HepG2 (cell line): ENCODE measurements around the gene MTA3. TPM values are rescaled to one million over a fixed set of nuclear protein-coding genes. Genes with fewer than 3 reads are reported as not detected.

ENCODE experiments used
- ATAC-seq: fragments of 200-7000 bp; cut with Tn5 transposase; 3 replicates; pipeline ENCODE4 v1.9.1; 2020; ENCODE audit warnings: mild to moderate bottlenecking, moderate library complexity
- BruUV-seq: library from RNA; stranded (reverse); fragments of 400-500 nt; replicated peaks from 2 replicates; lab custom pipeline; 2021; lab: Mats Ljungman, UMichigan
- CTCF ChIA-PET: fragments of 300-600 bp; formaldehyde crosslinking; extraction: SDS; loops from one replicate; lab custom pipeline; 2021; ENCODE audit warnings: low total read pairs, inconsistent platforms, low intra/inter-chr PET ratio; lab: Yijun Ruan, JAX
- POLR2A ChIA-PET: fragments of 350-600 bp; sonication (Branson Sonifier 250); formaldehyde crosslinking; loops from one replicate; lab custom pipeline; 2020; ENCODE audit warnings: antibody characterized with exemption, inconsistent platforms; lab: Yijun Ruan, JAX
- DNase-seq: peaks from one replicate; pipeline ENCODE4 v3.0.0-alpha.2; 2015; ENCODE audit warnings: low spot score
- FAIRE-seq: peaks from 3 replicates; lab custom pipeline; 2011; peaks lifted over from hg19 to GRCh38; lab: Jason Lieb, UNC
- H2AFZ ChIP-seq: one replicate; pipeline ENCODE4 v1.6.1; 2011; ENCODE audit warnings: low read length, inconsistent platforms
- H3K27ac ChIP-seq: fragments of 300-600 bp; 3 replicates; pipeline ENCODE4 v1.8.0; 2011; ENCODE audit warnings: mixed run types, mild to moderate bottlenecking, mixed read lengths, low read length, inconsistent platforms; ENCODE audit not compliant: insufficient read depth; ENCODE audit errors: extremely low read length
- H3K27me3 ChIP-seq, 2 experiments: fragments of 200-600 bp in 1 of 2; 2 replicates in 1 of 2; 3 replicates in 1 of 2; pipeline versions ENCODE4 v1.6.0 to v1.8.0; 2011; ENCODE audit warnings: low read length in 2 of 2, mild to moderate bottlenecking in 2 of 2, moderate library complexity in 2 of 2, inconsistent platforms in 1 of 2; ENCODE audit not compliant: insufficient read depth in 2 of 2, control insufficient read depth in 1 of 2
- H3K36me3 ChIP-seq, 2 experiments: fragments of 200-600 bp in 1 of 2; replicated peaks in 1 of 2; 2 replicates in 1 of 2; 3 replicates in 1 of 2; pipeline versions ENCODE4 v1.5.1 to v1.8.0; 2011; ENCODE audit warnings: low read length in 2 of 2, inconsistent platforms in 1 of 2; ENCODE audit not compliant: insufficient read depth in 2 of 2, control insufficient read depth in 1 of 2
- H3K4me1 ChIP-seq: 2 replicates; pipeline ENCODE4 v1.5.1; 2012; ENCODE audit warnings: low read length, inconsistent platforms; ENCODE audit not compliant: insufficient read depth
- H3K4me2 ChIP-seq: 2 replicates; pipeline ENCODE4 v1.6.0; 2011; ENCODE audit warnings: low read depth, low read length, inconsistent platforms
- H3K4me3 ChIP-seq, 3 experiments: fragments of 200-600 bp in 1 of 3; sonication (generic), shearing (Covaris generic) in 1 of 3; replicated peaks in 1 of 3; 2 replicates each; pipeline ENCODE4 v1.5.1; 2011 to 2016; ENCODE audit warnings: low read length in 3 of 3, inconsistent platforms in 2 of 3, low read depth in 2 of 3, mild to moderate bottlenecking in 2 of 3, control low read depth in 1 of 3, mixed read lengths in 1 of 3; ENCODE audit not compliant: insufficient read depth in 1 of 3
- H3K79me2 ChIP-seq: one replicate; pipeline ENCODE4 v1.6.1; 2011; ENCODE audit warnings: low read length, inconsistent platforms; ENCODE audit not compliant: insufficient read depth
- H3K9ac ChIP-seq: 2 replicates; pipeline ENCODE4 v1.6.0; 2011; ENCODE audit warnings: mild to moderate bottlenecking, low read depth, low read length, inconsistent platforms; ENCODE audit not compliant: insufficient read depth
- H3K9me3 ChIP-seq: 2 replicates; pipeline ENCODE4 v1.5.1; 2012; ENCODE audit warnings: mild to moderate bottlenecking, low read length
- H4K20me1 ChIP-seq: 2 replicates; pipeline ENCODE4 v1.6.0; 2011; ENCODE audit warnings: inconsistent platforms, mild to moderate bottlenecking, low read length, moderate library complexity; ENCODE audit not compliant: insufficient read depth
- AHR ChIP-seq: IDR thresholded peaks from 2 replicates; pipeline ENCODE4 v1.6.1; 2018; ENCODE audit warnings: missing genetic modification reagents, missing compliant biosample characterization
- HDAC6 ChIP-seq: fragments of 200-600 bp; sonication (generic); IDR thresholded peaks from 2 replicates; pipeline ENCODE4 v1.7.0; 2017; ENCODE audit warnings: mild to moderate bottlenecking, antibody characterized with exemption, low read length, low read depth
- HES4 ChIP-seq: sonication (generic); formaldehyde crosslinking; IDR thresholded peaks from 2 replicates; pipeline ENCODE4 v1.9.0; 2021; ENCODE audit warnings: mild to moderate bottlenecking, missing genetic modification reagents, borderline replicate concordance
- IKZF1 ChIP-seq: fragments of 450-650 bp; IDR thresholded peaks from 2 replicates; pipeline ENCODE4 v1.7.1; 2016
- IRF2 ChIP-seq: IDR thresholded peaks from 2 replicates; pipeline ENCODE4 v1.6.1; 2018; ENCODE audit warnings: missing genetic modification reagents, missing compliant biosample characterization
- JUND ChIP-seq: sonication (generic); formaldehyde crosslinking; IDR thresholded peaks from 2 replicates; pipeline ENCODE4 v1.8.0; 2022; ENCODE audit warnings: mild to moderate bottlenecking, missing genetic modification reagents
- KLF9 ChIP-seq: IDR thresholded peaks from 2 replicates; pipeline ENCODE4 v1.6.1; 2016; ENCODE audit warnings: low read depth
- NONO ChIP-seq, 2 experiments: fragments of 450-650 bp in 1 of 2; sonication (generic) in 1 of 2; formaldehyde crosslinking in 1 of 2; IDR thresholded peaks in 1 of 2; conservative IDR thresholded peaks in 1 of 2; 2 replicates each; pipeline versions ENCODE4 v1.6.1 to v1.8.0; 2017 to 2022; ENCODE audit warnings: mild to moderate bottlenecking in 1 of 2, missing genetic modification reagents in 1 of 2, moderate library complexity in 1 of 2
- NR2F6 ChIP-seq, 2 experiments: IDR thresholded peaks; 2 replicates each; pipeline ENCODE4 v1.6.1; 2016; ENCODE audit warnings: antibody characterized with exemption in 1 of 2, mild to moderate bottlenecking in 1 of 2
- PTBP1 ChIP-seq: fragments of 200-400 bp; formaldehyde crosslinking; IDR thresholded peaks from 2 replicates; pipeline ENCODE4 v1.6.1; 2018; ENCODE audit warnings: low read length, low read depth; ENCODE audit not compliant: poor library complexity, severe bottlenecking
- REL ChIP-seq: sonication (generic); formaldehyde crosslinking; conservative IDR thresholded peaks from 2 replicates; pipeline ENCODE4 v1.8.0; 2022; ENCODE audit warnings: mild to moderate bottlenecking, missing genetic modification reagents, moderate library complexity
- RNF2 ChIP-seq: fragments of 450-650 bp; conservative IDR thresholded peaks from 2 replicates; pipeline ENCODE4 v1.6.1; 2016; ENCODE audit warnings: low read depth
- SMC3 ChIP-seq: IDR thresholded peaks from 2 replicates; pipeline ENCODE4 v1.6.1; 2011; ENCODE audit warnings: low read length, improper control_type of control experiment
- TCF7 ChIP-seq: sonication (generic); IDR thresholded peaks from 2 replicates; pipeline ENCODE4 v1.6.1; 2016; ENCODE audit warnings: antibody characterized with exemption, low read depth
- ZBTB38 ChIP-seq: sonication (generic); formaldehyde crosslinking; IDR thresholded peaks from 2 replicates; pipeline ENCODE4 v1.5.1; 2020; ENCODE audit warnings: mild to moderate bottlenecking, missing genetic modification reagents
- ZBTB42 ChIP-seq: sonication (generic); formaldehyde crosslinking; IDR thresholded peaks from 2 replicates; pipeline ENCODE4 v1.5.0; 2020; ENCODE audit warnings: mild to moderate bottlenecking, missing genetic modification reagents
- ZNF484 ChIP-seq: sonication (generic); formaldehyde crosslinking; IDR thresholded peaks from 2 replicates; pipeline ENCODE4 v1.5.1; 2020; ENCODE audit warnings: mild to moderate bottlenecking, low read depth, missing genetic modification reagents, borderline replicate concordance
- WGBS: methylation state at CpG from one replicate; pipeline ENCODE4 v1.1.6; 2017; ENCODE audit warnings: low lambda C conversion rate; 5-methylcytosine and 5-hydroxymethylcytosine counted together
- in situ Hi-C: cut with HindIII; loops from 2 replicates; pipeline ENCODE4 v1.10.0; 2017; ENCODE audit warnings: low pct_unique_long_range_greater_than_20kb; ENCODE audit not compliant: extremely low pct_ligation_motif_present
- intact Hi-C: fragments of 100-400 bp; cut with micrococcal nuclease; formaldehyde crosslinking; loops from one replicate; pipeline ENCODE4 v1.10.0; 2022; ENCODE audit not compliant: unreplicated experiment
- polyA plus RNA-seq, 8 experiments: library from polyadenylated mRNA; depleted of rRNA in 3 of 8; stranded (reverse) in 7 of 8; unstranded in 1 of 8; fragments of >200 nt; fragmentation: Illumina TruSeq in 4 of 8; extraction: Trizol in 4 of 8; gene quantifications; 2 replicates each; pipeline versions ENCODE4 v1.2.1 to v1.2.3, GENCODE V29; 2011 to 2016; ENCODE audit warnings: low read depth in 4 of 8, missing spikeins in 1 of 8, mixed read lengths in 1 of 8; ENCODE audit not compliant: insufficient read depth in 1 of 8
- total RNA-seq, 5 experiments: library from RNA; depleted of rRNA; stranded (reverse); fragments of >200 nt; fragmentation: Illumina TruSeq; extraction: Trizol; gene quantifications; 2 replicates each; pipeline ENCODE4 v1.2.3, GENCODE V29; 2016; ENCODE audit warnings: low read depth in 1 of 5
- TF ChIP-seq, protein P1 (sequence below): sonication (generic); formaldehyde crosslinking; IDR thresholded peaks from 2 replicates; pipeline ENCODE4 v1.5.0; 2020; ENCODE audit warnings: mild to moderate bottlenecking, low read depth, missing genetic modification reagents, borderline replicate concordance
- TF ChIP-seq, protein P2 (sequence below): sonication (generic); formaldehyde crosslinking; IDR thresholded peaks from 2 replicates; pipeline ENCODE4 v1.4.0; 2020; ENCODE audit warnings: missing genetic modification reagents, borderline replicate concordance

The MTA3 gene
- total and polyA plus RNA-seq, 2 of the 13 experiments (the other 11 are each of a cell fraction or from before 2014, with no cell fraction given), result 48.8 to 77.8 TPM

DNA sequence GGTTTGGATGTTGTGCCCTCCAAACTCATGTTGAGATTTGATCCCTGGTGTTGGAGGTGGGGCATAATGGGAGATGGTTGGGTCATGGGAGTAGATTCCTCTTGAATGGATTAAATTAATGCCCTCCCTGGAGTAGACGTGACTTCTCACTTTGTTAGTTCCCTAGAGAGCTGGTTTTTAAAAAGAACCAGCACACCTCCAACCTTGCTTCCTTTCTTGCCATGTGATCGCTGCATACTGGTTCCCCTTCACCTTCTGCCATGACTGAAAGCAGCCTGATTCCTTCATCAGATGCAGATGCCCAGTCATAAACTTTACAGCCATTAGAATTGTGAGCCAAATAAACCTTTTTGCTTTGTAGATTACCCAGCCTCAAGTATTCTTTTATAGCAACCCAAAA is 21.7 kb downstream of the MTA3 start:
- DNase-seq (no peak), FAIRE-seq (no peak), ATAC-seq (no peak)
- Histone ChIP-seq H3K4me3 (no peak overlapping the region), H3K36me3 (peaks cover 0 to 16% of the 10 kb centered on the region in 2 experiments; a peak in 4 of 5 replicates), H3K27ac (no peak overlapping the region), H3K9me3 (no peaks in the 10 kb centered on the region), H3K27me3 (no peaks in the 10 kb centered on the region), H3K4me1 (peaks cover 12% of the 10 kb centered on the region), H3K79me2 (peaks cover 32% of the 10 kb centered on the region), H3K4me2 (no peak overlapping the region), H3K9ac (no peak overlapping the region), H2AFZ (no peak overlapping the region), H4K20me1 (no peaks in the 10 kb centered on the region; the same call in 1 of the 2 replicates)
- in situ Hi-C loops, result no loop called here
- TF ChIP-seq AHR (CRISPR knock-in tag), result no peak
- no peak for TF ChIP-seq KLF9
- no peak for TF ChIP-seq HES4 (CRISPR knock-in tag)
- no peak for TF ChIP-seq HDAC6
- no peak for TF ChIP-seq SMC3
- no peak for TF ChIP-seq RNF2
- TF ChIP-seq IRF2, result no peak
- TF ChIP-seq, protein P1, sequence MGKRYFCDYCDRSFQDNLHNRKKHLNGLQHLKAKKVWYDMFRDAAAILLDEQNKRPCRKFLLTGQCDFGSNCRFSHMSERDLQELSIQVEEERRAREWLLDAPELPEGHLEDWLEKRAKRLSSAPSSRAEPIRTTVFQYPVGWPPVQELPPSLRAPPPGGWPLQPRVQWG (CRISPR knock-in tag), result no peak
- TF ChIP-seq NONO (IDR thresholded peaks at IDR 0.05), result no peak
- no peak for TF ChIP-seq NONO (CRISPR knock-in tag; conservative IDR thresholded peaks at IDR 0.05)
- TF ChIP-seq JUND (CRISPR knock-in tag), result no peak
- no peak for TF ChIP-seq ZNF484 (CRISPR knock-in tag)
- no peak for TF ChIP-seq ZBTB42 (CRISPR knock-in tag)
- TF ChIP-seq REL, result no peak
- TF ChIP-seq IKZF1, result no peak
- TF ChIP-seq ZBTB38 (CRISPR knock-in tag), result no peak
- TF ChIP-seq NR2F6 (IDR thresholded peaks at IDR 0.05), result no peak
- TF ChIP-seq NR2F6 (CRISPR knock-in tag; IDR thresholded peaks at IDR 0.05), result no peak
- no peak for TF ChIP-seq PTBP1
- TF ChIP-seq, protein P2, sequence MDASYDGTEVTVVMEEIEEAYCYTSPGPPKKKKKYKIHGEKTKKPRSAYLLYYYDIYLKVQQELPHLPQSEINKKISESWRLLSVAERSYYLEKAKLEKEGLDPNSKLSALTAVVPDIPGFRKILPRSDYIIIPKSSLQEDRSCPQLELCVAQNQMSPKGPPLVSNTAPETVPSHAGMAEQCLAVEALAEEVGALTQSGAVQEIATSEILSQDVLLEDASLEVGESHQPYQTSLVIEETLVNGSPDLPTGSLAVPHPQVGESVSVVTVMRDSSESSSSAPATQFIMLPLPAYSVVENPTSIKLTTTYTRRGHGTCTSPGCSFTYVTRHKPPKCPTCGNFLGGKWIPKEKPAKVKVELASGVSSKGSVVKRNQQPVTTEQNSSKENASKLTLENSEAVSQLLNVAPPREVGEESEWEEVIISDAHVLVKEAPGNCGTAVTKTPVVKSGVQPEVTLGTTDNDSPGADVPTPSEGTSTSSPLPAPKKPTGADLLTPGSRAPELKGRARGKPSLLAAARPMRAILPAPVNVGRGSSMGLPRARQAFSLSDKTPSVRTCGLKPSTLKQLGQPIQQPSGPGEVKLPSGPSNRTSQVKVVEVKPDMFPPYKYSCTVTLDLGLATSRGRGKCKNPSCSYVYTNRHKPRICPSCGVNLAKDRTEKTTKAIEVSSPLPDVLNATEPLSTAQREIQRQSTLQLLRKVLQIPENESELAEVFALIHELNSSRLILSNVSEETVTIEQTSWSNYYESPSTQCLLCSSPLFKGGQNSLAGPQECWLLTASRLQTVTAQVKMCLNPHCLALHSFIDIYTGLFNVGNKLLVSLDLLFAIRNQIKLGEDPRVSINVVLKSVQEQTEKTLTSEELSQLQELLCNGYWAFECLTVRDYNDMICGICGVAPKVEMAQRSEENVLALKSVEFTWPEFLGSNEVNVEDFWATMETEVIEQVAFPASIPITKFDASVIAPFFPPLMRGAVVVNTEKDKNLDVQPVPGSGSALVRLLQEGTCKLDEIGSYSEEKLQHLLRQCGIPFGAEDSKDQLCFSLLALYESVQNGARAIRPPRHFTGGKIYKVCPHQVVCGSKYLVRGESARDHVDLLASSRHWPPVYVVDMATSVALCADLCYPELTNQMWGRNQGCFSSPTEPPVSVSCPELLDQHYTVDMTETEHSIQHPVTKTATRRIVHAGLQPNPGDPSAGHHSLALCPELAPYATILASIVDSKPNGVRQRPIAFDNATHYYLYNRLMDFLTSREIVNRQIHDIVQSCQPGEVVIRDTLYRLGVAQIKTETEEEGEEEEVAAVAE (CRISPR knock-in tag), result no peak
- TF ChIP-seq TCF7, result no peak
- intact Hi-C loops, result no loop called here
- CTCF ChIA-PET, result no interaction called here
- no TSS peak for BruUV-seq
- 96% methylated on average over 2 of the region's 2 CpGs for WGBS
- POLR2A ChIA-PET, result no interaction called here
